Measurements from ENCODE around the gene DGAT2.

DNA sequence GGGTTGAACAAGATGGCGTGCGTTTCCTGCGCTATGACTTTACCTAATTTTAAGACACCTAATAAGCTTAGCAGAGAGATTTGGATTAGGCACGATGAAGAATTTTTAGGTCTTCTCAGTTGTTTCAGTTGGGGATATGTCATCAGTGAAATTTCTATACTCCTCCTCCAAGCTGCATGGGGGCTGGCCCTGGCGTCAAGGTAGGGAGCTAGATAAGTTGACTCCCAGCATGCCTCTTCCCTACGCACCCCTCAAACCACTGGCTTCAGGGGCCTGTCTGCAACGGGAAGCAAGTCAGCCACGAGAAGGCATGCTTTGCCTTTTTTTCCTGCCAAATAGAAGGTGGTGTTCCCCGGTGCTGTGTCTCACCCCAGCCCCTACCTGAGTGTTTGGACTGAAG, 13.3 kb downstream of the DGAT2 start:
- TF ChIP-seq, protein P1, sequence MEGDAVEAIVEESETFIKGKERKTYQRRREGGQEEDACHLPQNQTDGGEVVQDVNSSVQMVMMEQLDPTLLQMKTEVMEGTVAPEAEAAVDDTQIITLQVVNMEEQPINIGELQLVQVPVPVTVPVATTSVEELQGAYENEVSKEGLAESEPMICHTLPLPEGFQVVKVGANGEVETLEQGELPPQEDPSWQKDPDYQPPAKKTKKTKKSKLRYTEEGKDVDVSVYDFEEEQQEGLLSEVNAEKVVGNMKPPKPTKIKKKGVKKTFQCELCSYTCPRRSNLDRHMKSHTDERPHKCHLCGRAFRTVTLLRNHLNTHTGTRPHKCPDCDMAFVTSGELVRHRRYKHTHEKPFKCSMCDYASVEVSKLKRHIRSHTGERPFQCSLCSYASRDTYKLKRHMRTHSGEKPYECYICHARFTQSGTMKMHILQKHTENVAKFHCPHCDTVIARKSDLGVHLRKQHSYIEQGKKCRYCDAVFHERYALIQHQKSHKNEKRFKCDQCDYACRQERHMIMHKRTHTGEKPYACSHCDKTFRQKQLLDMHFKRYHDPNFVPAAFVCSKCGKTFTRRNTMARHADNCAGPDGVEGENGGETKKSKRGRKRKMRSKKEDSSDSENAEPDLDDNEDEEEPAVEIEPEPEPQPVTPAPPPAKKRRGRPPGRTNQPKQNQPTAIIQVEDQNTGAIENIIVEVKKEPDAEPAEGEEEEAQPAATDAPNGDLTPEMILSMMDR (IDR thresholded peaks at IDR 0.05): no peak
- TF ChIP-seq POLR2A (IDR thresholded peaks at IDR 0.05): no peak

Data from body of pancreas (tissue), 4 donors.